ENCODE measurements around the gene UGT1A10.

UGT1A10 gene

GRCh38 chr2:233769260-233769659, 133.0 kb downstream of the UGT1A10 start:
- H3K4me3 ChIP-seq (ENCODE audit: low read depth in 1 of 2, low read length in 1 of 2): no peak overlapping the region
- no peak overlapping the region for H3K27ac ChIP-seq
- no peaks in the 10 kb centered on the region for H3K4me1 ChIP-seq (ENCODE audit: control insufficient read depth in 1 of 2, insufficient read depth in 1 of 2, low read depth in 1 of 2, low read length in 1 of 2)
- TF ChIP-seq, protein P1, sequence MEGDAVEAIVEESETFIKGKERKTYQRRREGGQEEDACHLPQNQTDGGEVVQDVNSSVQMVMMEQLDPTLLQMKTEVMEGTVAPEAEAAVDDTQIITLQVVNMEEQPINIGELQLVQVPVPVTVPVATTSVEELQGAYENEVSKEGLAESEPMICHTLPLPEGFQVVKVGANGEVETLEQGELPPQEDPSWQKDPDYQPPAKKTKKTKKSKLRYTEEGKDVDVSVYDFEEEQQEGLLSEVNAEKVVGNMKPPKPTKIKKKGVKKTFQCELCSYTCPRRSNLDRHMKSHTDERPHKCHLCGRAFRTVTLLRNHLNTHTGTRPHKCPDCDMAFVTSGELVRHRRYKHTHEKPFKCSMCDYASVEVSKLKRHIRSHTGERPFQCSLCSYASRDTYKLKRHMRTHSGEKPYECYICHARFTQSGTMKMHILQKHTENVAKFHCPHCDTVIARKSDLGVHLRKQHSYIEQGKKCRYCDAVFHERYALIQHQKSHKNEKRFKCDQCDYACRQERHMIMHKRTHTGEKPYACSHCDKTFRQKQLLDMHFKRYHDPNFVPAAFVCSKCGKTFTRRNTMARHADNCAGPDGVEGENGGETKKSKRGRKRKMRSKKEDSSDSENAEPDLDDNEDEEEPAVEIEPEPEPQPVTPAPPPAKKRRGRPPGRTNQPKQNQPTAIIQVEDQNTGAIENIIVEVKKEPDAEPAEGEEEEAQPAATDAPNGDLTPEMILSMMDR (IDR thresholded peaks at IDR 0.05): no peak
- peaks cover 2% of the 10 kb centered on the region for H3K27me3 ChIP-seq
- no peaks in the 10 kb centered on the region for H3K9me3 ChIP-seq
- no peaks in the 10 kb centered on the region for H3K36me3 ChIP-seq

GRCh38 chr2:233772153-233772552, 135.9 kb downstream of the UGT1A10 start:
- Histone ChIP-seq H3K4me1 (ENCODE audit: control insufficient read depth in 1 of 2, insufficient read depth in 1 of 2, low read depth in 1 of 2, low read length in 1 of 2) (no peaks in the 10 kb centered on the region), H3K36me3 (no peaks in the 10 kb centered on the region), H3K27me3 (no peaks in the 10 kb centered on the region), H3K4me3 (ENCODE audit: low read depth in 1 of 2, low read length in 1 of 2) (no peak overlapping the region), H3K27ac (no peak overlapping the region), H3K9me3 (no peaks in the 10 kb centered on the region)
- TF ChIP-seq, protein P1 (IDR thresholded peaks at IDR 0.05): no peak

DNA sequence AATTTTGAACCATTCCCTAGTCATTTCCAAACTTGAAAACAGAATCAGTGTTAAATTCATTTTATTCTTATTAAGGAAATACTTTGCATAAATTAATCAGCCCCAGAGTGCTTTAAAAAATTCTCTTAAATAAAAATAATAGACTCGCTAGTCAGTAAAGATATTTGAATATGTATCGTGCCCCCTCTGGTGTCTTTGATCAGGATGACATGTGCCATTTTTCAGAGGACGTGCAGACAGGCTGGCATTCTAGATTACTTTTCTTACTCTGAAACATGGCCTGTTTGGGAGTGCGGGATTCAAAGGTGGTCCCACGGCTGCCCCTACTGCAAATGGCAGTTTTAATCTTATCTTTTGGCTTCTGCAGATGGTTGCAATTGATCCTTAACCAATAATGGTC, 136.3 kb downstream of the UGT1A10 start:
- Histone ChIP-seq H3K4me1 (ENCODE audit: control insufficient read depth in 1 of 2, insufficient read depth in 1 of 2, low read depth in 1 of 2, low read length in 1 of 2) (no peaks in the 10 kb centered on the region), H3K9me3 (no peaks in the 10 kb centered on the region), H3K36me3 (no peaks in the 10 kb centered on the region), H3K4me3 (ENCODE audit: low read depth in 1 of 2, low read length in 1 of 2) (no peak overlapping the region), H3K27ac (no peak overlapping the region), H3K27me3 (no peaks in the 10 kb centered on the region)
- TF ChIP-seq, protein P1 (IDR thresholded peaks at IDR 0.05): no peak

- Histone ChIP-seq H3K36me3 (no peaks in the 10 kb centered on the region), H3K4me1 (ENCODE audit: control insufficient read depth in 1 of 2, insufficient read depth in 1 of 2, low read depth in 1 of 2, low read length in 1 of 2) (no peaks in the 10 kb centered on the region), H3K4me3 (ENCODE audit: low read depth in 1 of 2, low read length in 1 of 2) (no peak overlapping the region), H3K27ac (no peak overlapping the region), H3K27me3 (no peaks in the 10 kb centered on the region), H3K9me3 (no peaks in the 10 kb centered on the region)
- TF ChIP-seq, protein P1 (IDR thresholded peaks at IDR 0.05): no peak
These were observed 137.6 kb downstream of the UGT1A10 start for GRCh38 chr2:233773854-233774253.

DNA sequence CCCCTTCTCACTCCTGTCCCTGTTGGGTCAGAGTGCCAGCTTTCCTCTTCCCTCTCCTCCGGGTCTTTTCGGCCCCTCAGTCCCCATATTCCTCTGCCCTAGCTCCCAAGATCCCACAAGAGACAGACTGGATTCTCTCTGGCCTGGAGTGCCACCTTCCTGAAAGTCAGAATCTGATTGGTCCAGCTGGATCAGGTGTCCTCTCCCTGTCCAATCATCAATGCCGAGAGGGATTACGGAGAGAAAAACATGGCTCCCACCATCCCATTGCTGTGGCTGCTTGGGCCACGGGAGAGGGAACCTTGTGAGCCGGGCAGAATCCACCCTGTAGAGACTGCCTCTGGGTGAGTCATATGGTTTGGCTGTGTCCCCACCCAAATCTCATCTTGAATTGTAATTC, 139.2 kb downstream of the UGT1A10 start:
- H3K36me3 ChIP-seq: no peaks in the 10 kb centered on the region
- H3K4me1 ChIP-seq (ENCODE audit: control insufficient read depth in 1 of 2, insufficient read depth in 1 of 2, low read depth in 1 of 2, low read length in 1 of 2): no peaks in the 10 kb centered on the region
- TF ChIP-seq, protein P1 (IDR thresholded peaks at IDR 0.05): no peak
- no peaks in the 10 kb centered on the region for H3K27me3 ChIP-seq
- H3K4me3 ChIP-seq (ENCODE audit: low read depth in 1 of 2, low read length in 1 of 2): no peak overlapping the region
- H3K27ac ChIP-seq: no peak overlapping the region
- H3K9me3 ChIP-seq: no peaks in the 10 kb centered on the region

GRCh38 chr2:233778030-233778429, 141.8 kb downstream of the UGT1A10 start, which contains the start of gene MROH2A:
TSS of gene MROH2A (plus strand) at chr2:233778330. CDS start at chr2:233779359, 1,029 bp downstream.
- H3K27me3 ChIP-seq: no peaks in the 10 kb centered on the region
- no peaks in the 10 kb centered on the region for H3K9me3 ChIP-seq
- no peaks in the 10 kb centered on the region for H3K4me1 ChIP-seq (ENCODE audit: control insufficient read depth in 1 of 2, insufficient read depth in 1 of 2, low read depth in 1 of 2, low read length in 1 of 2)
- no peak within 1 kb of the TSS for H3K27ac ChIP-seq
- no peak within 1 kb of the TSS for H3K4me3 ChIP-seq (ENCODE audit: low read depth in 1 of 2, low read length in 1 of 2)
- TF ChIP-seq, protein P1 (IDR thresholded peaks at IDR 0.05): no peak
- no peaks in the 10 kb centered on the region for H3K36me3 ChIP-seq
